ENCODE measurements around the gene HNRNPC. TPM values are rescaled to one million over a fixed set of nuclear protein-coding genes. Genes with fewer than 3 reads are reported as not detected.

The HNRNPC gene
- total RNA-seq, 2 experiments from 2014 or later: 897 to 1,000 TPM

- Histone ChIP-seq H3K36me3 (ENCODE audit: insufficient read depth, low read length) (peaks cover 100% of the 10 kb centered on the region), H3K9me2 (ENCODE audit: insufficient read depth, low read length) (no peaks in the 10 kb centered on the region), H2AFZ (ENCODE audit: low read length) (no peak overlapping the region), H3K9me3 (ENCODE audit: low read length) (peaks cover 8% of the 10 kb centered on the region; the same call in 1 of the 2 replicates), H3K27ac (ENCODE audit: low read depth, low read length, poor library complexity, severe bottlenecking) (no peak overlapping the region), H4K20me1 (ENCODE audit: insufficient read depth, low read length) (peaks cover 70% of the 10 kb centered on the region), H3K4me2 (ENCODE audit: low read length) (no peak overlapping the region), H3K79me2 (ENCODE audit: insufficient read depth, low read depth, low read length) (peaks cover 100% of the 10 kb centered on the region), H3K4me3 (ENCODE audit: low read depth, low read length, poor library complexity, severe bottlenecking) (no peak overlapping the region), H3K4me1 (ENCODE audit: insufficient read depth, low read length, poor library complexity, severe bottlenecking) (no peaks in the 10 kb centered on the region)
- no peak for TF ChIP-seq EZH2phosphoT487 (IDR thresholded peaks at IDR 0.05; ENCODE audit: borderline replicate concordance, low read depth, low read length)
- TF ChIP-seq CTCF (conservative IDR thresholded peaks at IDR 0.05; ENCODE audit: low read length): no peak
- ChIA-PET CTCF (ENCODE audit: unreplicated experiment) (no interaction called here), POLR2A (no interaction called here)
- BruUV-seq (replicated peaks): no TSS peak
- no peak for DNase-seq (ENCODE audit: low spot score)
- intact Hi-C loops (cut with micrococcal nuclease; ENCODE audit: unreplicated experiment): no loop called here
Measured at GRCh38 chr14:21248338-21248737, 20.9 kb downstream of the HNRNPC start.

- Histone ChIP-seq H3K9me3 (ENCODE audit: low read length) (peaks cover 8% of the 10 kb centered on the region; the same call in 1 of the 2 replicates), H3K36me3 (ENCODE audit: insufficient read depth, low read length) (peaks cover 100% of the 10 kb centered on the region), H3K4me3 (ENCODE audit: low read depth, low read length, poor library complexity, severe bottlenecking) (no peak overlapping the region), H3K9me2 (ENCODE audit: insufficient read depth, low read length) (no peaks in the 10 kb centered on the region), H3K4me2 (ENCODE audit: low read length) (no peak overlapping the region), H2AFZ (ENCODE audit: low read length) (no peak overlapping the region), H3K79me2 (ENCODE audit: insufficient read depth, low read depth, low read length) (peaks cover 100% of the 10 kb centered on the region), H3K27ac (ENCODE audit: low read depth, low read length, poor library complexity, severe bottlenecking) (no peak overlapping the region), H3K4me1 (ENCODE audit: insufficient read depth, low read length, poor library complexity, severe bottlenecking) (peaks cover 1% of the 10 kb centered on the region), H4K20me1 (ENCODE audit: insufficient read depth, low read length) (peaks cover 76% of the 10 kb centered on the region)
- TF ChIP-seq CTCF (conservative IDR thresholded peaks at IDR 0.05; ENCODE audit: low read length) (no peak), EZH2phosphoT487 (IDR thresholded peaks at IDR 0.05; ENCODE audit: borderline replicate concordance, low read depth, low read length) (no peak)
- BruUV-seq (replicated peaks): no TSS peak
- intact Hi-C loops (cut with micrococcal nuclease; ENCODE audit: unreplicated experiment): no loop called here
- CTCF ChIA-PET (ENCODE audit: unreplicated experiment): no interaction called here
- POLR2A ChIA-PET: interaction anchor here (0.7 kb wide), 1 partner anchor 84 kb away, joined by 3 read pairs; no protein-coding TSS in a partner anchor
- no peak for DNase-seq (ENCODE audit: low spot score)
Measured at GRCh38 chr14:21245813-21246212, 23.4 kb downstream of the HNRNPC start.

- H2AFZ ChIP-seq (ENCODE audit: low read length): no peak overlapping the region
- TF ChIP-seq EZH2phosphoT487 (IDR thresholded peaks at IDR 0.05; ENCODE audit: borderline replicate concordance, low read depth, low read length) (no peak), CTCF (conservative IDR thresholded peaks at IDR 0.05; ENCODE audit: low read length) (no peak)
- peaks cover 5% of the 10 kb centered on the region for H3K4me1 ChIP-seq (ENCODE audit: insufficient read depth, low read length, poor library complexity, severe bottlenecking)
- no peak for DNase-seq (ENCODE audit: low spot score)
- no peaks in the 10 kb centered on the region for H3K9me3 ChIP-seq (ENCODE audit: low read length)
- H4K20me1 ChIP-seq (ENCODE audit: insufficient read depth, low read length): peaks cover 76% of the 10 kb centered on the region
- no peak overlapping the region for H3K27ac ChIP-seq (ENCODE audit: low read depth, low read length, poor library complexity, severe bottlenecking)
- H3K36me3 ChIP-seq (ENCODE audit: insufficient read depth, low read length): peaks cover 100% of the 10 kb centered on the region
- ChIA-PET CTCF (ENCODE audit: unreplicated experiment) (no interaction called here), POLR2A (interaction anchor here (0.6 to 2.7 kb wide), 3 partner anchors 18 to 141 kb away, joined by 3 to 8 read pairs (median 6); no protein-coding TSS in a partner anchor)
- no TSS peak for BruUV-seq (replicated peaks)
- no peaks in the 10 kb centered on the region for H3K9me2 ChIP-seq (ENCODE audit: insufficient read depth, low read length)
- peaks cover 100% of the 10 kb centered on the region for H3K79me2 ChIP-seq (ENCODE audit: insufficient read depth, low read depth, low read length)
- no peak overlapping the region for H3K4me3 ChIP-seq (ENCODE audit: low read depth, low read length, poor library complexity, severe bottlenecking)
- intact Hi-C loops (cut with micrococcal nuclease; ENCODE audit: unreplicated experiment): no loop called here
- no peak overlapping the region for H3K4me2 ChIP-seq (ENCODE audit: low read length)
Measured at GRCh38 chr14:21244544-21244943, 24.7 kb downstream of the HNRNPC start.

Measured in OCI-LY7 (cell line).